A549 (cell line): Measurements from ENCODE around the gene ADAD2.

Experiments
- CTCF ChIP-seq: fragments of >200 bp; sonication (Bioruptor Twin); formaldehyde crosslinking; IDR thresholded peaks from 3 replicates; pipeline ENCODE4 v1.5.1; 2016
- ELK1 ChIP-seq: fragments of 150-350 bp; IDR thresholded peaks from 2 replicates; pipeline ENCODE4 v1.6.1; 2014; ENCODE audit warnings: low read depth, mild to moderate bottlenecking, low read length
- HDAC2 ChIP-seq: fragments of 200-600 bp; sonication (generic); IDR thresholded peaks from 2 replicates; pipeline ENCODE4 v1.6.1; 2016
- KDM1A ChIP-seq: fragments of 200-600 bp; sonication (generic); IDR thresholded peaks from 2 replicates; pipeline ENCODE4 v1.6.1; 2016; ENCODE audit warnings: low read depth, mild to moderate bottlenecking
- MAX ChIP-seq: IDR thresholded peaks from 2 replicates; pipeline ENCODE4 v1.6.1; 2012
- MAZ ChIP-seq: fragments of 150-350 bp; IDR thresholded peaks from 2 replicates; pipeline ENCODE4 v1.6.1; 2014; ENCODE audit warnings: antibody characterized with exemption, low read depth, low read length, borderline replicate concordance
- POLR2A ChIP-seq: IDR thresholded peaks from 2 replicates; pipeline ENCODE4 v1.6.1; 2012; ENCODE audit warnings: mild to moderate bottlenecking, low read length
- RAD21 ChIP-seq, 2 experiments: fragments of >200 bp in 1 of 2; sonication (Bioruptor Twin) in 1 of 2; formaldehyde crosslinking in 1 of 2; IDR thresholded peaks in 1 of 2; conservative IDR thresholded peaks in 1 of 2; 2 replicates in 1 of 2; 3 replicates in 1 of 2; pipeline ENCODE4 v1.6.1; 2012 to 2018; ENCODE audit warnings: inconsistent platforms in 1 of 2
- RCOR1 ChIP-seq: fragments of 150-350 bp; IDR thresholded peaks from 2 replicates; pipeline ENCODE4 v1.6.1; 2014; ENCODE audit warnings: antibody characterized with exemption, low read length, low read depth
- RFX5 ChIP-seq: fragments of 450-650 bp; IDR thresholded peaks from 2 replicates; pipeline ENCODE4 v1.7.1; 2014; ENCODE audit warnings: antibody characterized with exemption, mild to moderate bottlenecking, moderate library complexity

- no peak for TF ChIP-seq CTCF
- no peak for TF ChIP-seq HDAC2
- no peak for TF ChIP-seq POLR2A
- TF ChIP-seq RFX5, result no peak
- TF ChIP-seq RCOR1, result no peak
- TF ChIP-seq KDM1A, result no peak
- no peak for TF ChIP-seq MAZ
- no peak for TF ChIP-seq ELK1
- no peak for TF ChIP-seq RAD21 (conservative IDR thresholded peaks at IDR 0.05 in 1 of 2, IDR thresholded peaks at IDR 0.05 in 1 of 2)
- no peak for TF ChIP-seq MAX
These were observed 11.9 kb upstream of the ADAD2 start for GRCh38 chr16:84178892-84179611.
